ENCODE data around the gene RAB34. TPM values are rescaled to one million over a fixed set of nuclear protein-coding genes. Genes with fewer than 3 reads are reported as not detected.

Gene RAB34
- total RNA-seq (2022), result 90.0 and 105 TPM in 2 replicates
- Bru-seq, nascent RNA, result percentile 75 among the genes with signal in this experiment
- BruChase-seq, experiment 1, labeled RNA remaining after a 6-hour chase, result percentile 92 among the genes with signal in this experiment
- percentile 83 among the genes with signal in this experiment for BruChase-seq, experiment 2, labeled RNA remaining after a 2-hour chase
- long read RNA-seq, transcript RAB34-203 (10 exons, 1,597 nt), result minor isoform, 26 of 286 reads
- long read RNA-seq, transcript RAB34-210 (11 exons, 863 nt), result minor isoform, 5 of 286 reads
- long read RNA-seq, transcript RAB34-204 (10 exons, 1,766 nt), result major isoform, 140 of 286 reads
- long read RNA-seq, transcript RAB34-201 (11 exons, 1,592 nt), result minor isoform, 15 of 286 reads
- long read RNA-seq, partial matches to known transcripts, result 43 of 286 reads
- long read RNA-seq, other reads (novel, unspliced or antisense), result 55 of 286 reads

DNA sequence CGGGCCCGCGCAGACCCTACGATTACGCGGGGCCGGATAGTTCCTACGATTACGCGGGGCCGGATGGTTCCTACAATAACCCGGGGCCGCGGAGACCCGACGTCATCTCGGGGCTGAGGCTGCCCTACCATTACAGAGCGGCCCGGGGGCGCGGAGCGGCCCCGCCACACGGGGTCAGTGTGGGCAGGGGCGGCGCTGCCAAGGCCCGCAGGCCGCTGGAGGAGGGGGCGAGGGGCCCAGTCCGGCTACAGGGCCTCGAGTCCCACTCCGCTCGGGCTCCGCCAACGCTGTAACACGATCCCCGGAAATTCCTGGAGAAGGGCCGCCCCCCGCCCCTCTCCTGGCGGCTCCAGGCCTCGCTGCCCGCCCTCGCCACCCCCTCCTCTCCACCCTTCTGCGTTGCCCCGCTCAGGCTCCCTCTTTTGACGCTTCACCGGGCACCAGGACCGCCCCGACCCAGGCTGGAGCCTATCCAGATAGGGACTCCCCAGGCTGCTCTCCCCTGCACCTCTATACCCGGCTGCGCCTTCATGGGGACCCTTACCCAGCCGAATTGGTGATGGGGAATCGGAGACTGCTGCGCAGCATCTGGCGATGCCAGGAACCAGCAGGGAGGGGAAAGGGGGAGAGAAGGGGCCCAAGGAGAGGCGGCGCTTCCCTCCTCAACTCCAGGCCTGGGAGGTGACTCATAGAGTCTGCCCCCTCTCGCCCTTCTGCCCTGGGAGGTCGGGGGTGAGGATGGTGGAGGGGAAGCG, at the start of gene RAB34:
Gene RAB34 (minus strand): TSS at position 291 of the 755 bp plus-strand sequence. CDS start 602 bp downstream, outside the sequence.
- DNase-seq (ENCODE audit: unreplicated experiment), result peak; percentile 90
- intact Hi-C loops (cut with micrococcal nuclease), result loop anchor here (2.0 kb wide), 1 partner anchor 71 kb away; no protein-coding TSS in a partner anchor
- CTCF ChIA-PET, result interaction anchor here (2.1 kb wide), 1 partner anchor 9 kb away, joined by 12 read pairs; the partner anchor contains the start of gene TLCD1
- POLR2A ChIA-PET, result interaction anchor here (2.5 to 18.0 kb wide), 6 partner anchors 8 to 233 kb away, joined by 17 to 1135 read pairs (median 75); partner anchors contain the start of genes BLTP2, NEK8, PHF12 and SDF2
- BruUV-seq (replicated peaks), result no TSS peak
- Mint-ChIP-seq H3K9me3 (ENCODE audit: unreplicated experiment) (no peaks in the 10 kb centered on the region), H3K36me3 (ENCODE audit: insufficient read depth, unreplicated experiment) (peaks cover 63% of the 10 kb centered on the region), H3K4me1 (ENCODE audit: insufficient read depth, unreplicated experiment) (peaks cover 31% of the 10 kb centered on the region), H3K27me3 (ENCODE audit: insufficient read depth, unreplicated experiment) (no peaks in the 10 kb centered on the region), H3K27ac (ENCODE audit: low read depth, unreplicated experiment) (peak within 1 kb of the TSS; percentile 97), H3K4me3 (ENCODE audit: unreplicated experiment) (peak within 1 kb of the TSS; percentile 91)
- TF ChIP-seq, protein P1, sequence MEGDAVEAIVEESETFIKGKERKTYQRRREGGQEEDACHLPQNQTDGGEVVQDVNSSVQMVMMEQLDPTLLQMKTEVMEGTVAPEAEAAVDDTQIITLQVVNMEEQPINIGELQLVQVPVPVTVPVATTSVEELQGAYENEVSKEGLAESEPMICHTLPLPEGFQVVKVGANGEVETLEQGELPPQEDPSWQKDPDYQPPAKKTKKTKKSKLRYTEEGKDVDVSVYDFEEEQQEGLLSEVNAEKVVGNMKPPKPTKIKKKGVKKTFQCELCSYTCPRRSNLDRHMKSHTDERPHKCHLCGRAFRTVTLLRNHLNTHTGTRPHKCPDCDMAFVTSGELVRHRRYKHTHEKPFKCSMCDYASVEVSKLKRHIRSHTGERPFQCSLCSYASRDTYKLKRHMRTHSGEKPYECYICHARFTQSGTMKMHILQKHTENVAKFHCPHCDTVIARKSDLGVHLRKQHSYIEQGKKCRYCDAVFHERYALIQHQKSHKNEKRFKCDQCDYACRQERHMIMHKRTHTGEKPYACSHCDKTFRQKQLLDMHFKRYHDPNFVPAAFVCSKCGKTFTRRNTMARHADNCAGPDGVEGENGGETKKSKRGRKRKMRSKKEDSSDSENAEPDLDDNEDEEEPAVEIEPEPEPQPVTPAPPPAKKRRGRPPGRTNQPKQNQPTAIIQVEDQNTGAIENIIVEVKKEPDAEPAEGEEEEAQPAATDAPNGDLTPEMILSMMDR (IDR thresholded peaks at IDR 0.05; ENCODE audit: unreplicated experiment), result peak; percentile 26

GRCh38 chr17:28765038-28765437, 47.4 kb upstream of the RAB34 start:
- no peak for DNase-seq (ENCODE audit: unreplicated experiment)
- ChIA-PET CTCF (interaction anchor here (0.7 to 5.1 kb wide), 21 partner anchors 9 to 352 kb away, joined by 3 to 59 read pairs (median 9); partner anchors contain the start of genes DHRS13, FAM222B and FLOT2), POLR2A (interaction anchor here (0.7 to 6.2 kb wide), 9 partner anchors 10 to 172 kb away, joined by 3 to 52 read pairs (median 4); partner anchors contain the start of genes FAM222B and FLOT2)
- intact Hi-C loops (cut with micrococcal nuclease), result no loop called here
- Mint-ChIP-seq H3K27me3 (ENCODE audit: insufficient read depth, unreplicated experiment) (no peaks in the 10 kb centered on the region), H3K9me3 (ENCODE audit: unreplicated experiment) (no peaks in the 10 kb centered on the region), H3K4me1 (ENCODE audit: insufficient read depth, unreplicated experiment) (peaks cover 17% of the 10 kb centered on the region), H3K4me3 (ENCODE audit: unreplicated experiment) (no peak overlapping the region), H3K27ac (ENCODE audit: low read depth, unreplicated experiment) (no peak overlapping the region), H3K36me3 (ENCODE audit: insufficient read depth, unreplicated experiment) (peaks cover 84% of the 10 kb centered on the region)
- TF ChIP-seq, protein P1 (IDR thresholded peaks at IDR 0.05; ENCODE audit: unreplicated experiment), result no peak
- BruUV-seq (replicated peaks), result no TSS peak

GRCh38 chr17:28763804-28764266, 46.2 kb upstream of the RAB34 start:
- no peaks in the 10 kb centered on the region for H3K27me3 Mint-ChIP-seq (ENCODE audit: insufficient read depth, unreplicated experiment)
- DNase-seq (ENCODE audit: unreplicated experiment), result peak; percentile 83
- peak overlapping the region; percentile 16 for H3K27ac Mint-ChIP-seq (ENCODE audit: low read depth, unreplicated experiment)
- peaks cover 83% of the 10 kb centered on the region for H3K36me3 Mint-ChIP-seq (ENCODE audit: insufficient read depth, unreplicated experiment)
- H3K4me1 Mint-ChIP-seq (ENCODE audit: insufficient read depth, unreplicated experiment), result peaks cover 10% of the 10 kb centered on the region
- intact Hi-C loops (cut with micrococcal nuclease), result loop anchor here (1.0 to 5.0 kb wide), 5 partner anchors 47 to 153 kb away; partner anchors contain the start of genes ERAL1, FAM222B and FLOT2
- no peaks in the 10 kb centered on the region for H3K9me3 Mint-ChIP-seq (ENCODE audit: unreplicated experiment)
- BruUV-seq (replicated peaks), result no TSS peak
- ChIA-PET CTCF (interaction anchor here (0.6 to 5.1 kb wide), 48 partner anchors 10 to 353 kb away, joined by 3 to 59 read pairs (median 6); partner anchors contain the start of genes DHRS13, FAM222B, FLOT2 and TLCD1), POLR2A (interaction anchor here (0.6 to 6.2 kb wide), 21 partner anchors 11 to 189 kb away, joined by 3 to 52 read pairs (median 4); partner anchors contain the start of genes DHRS13, FAM222B and FLOT2)
- no peak overlapping the region for H3K4me3 Mint-ChIP-seq (ENCODE audit: unreplicated experiment)
- TF ChIP-seq, protein P1 (IDR thresholded peaks at IDR 0.05; ENCODE audit: unreplicated experiment), result peak; percentile 70
